AG04450 (cell line): ENCODE results near the gene ZNF213. TPM values are rescaled to one million over a fixed set of nuclear protein-coding genes. Genes with fewer than 3 reads are reported as not detected.

Experiments used
- CTCF ChIA-PET: fragments of 300-600, 350-600 bp; formaldehyde crosslinking; extraction: SDS; loops from one replicate; lab custom pipeline; 2022; ENCODE audit warnings: antibody characterized with exemption, inconsistent platforms; lab: Charles Lee
- POLR2A ChIA-PET: fragments of 350-600 bp; formaldehyde crosslinking; extraction: SDS; loops from one replicate; lab custom pipeline; 2021; ENCODE audit warnings: antibody characterized with exemption, inconsistent platforms; lab: Yijun Ruan, JAX
- DNase-seq: peaks from one replicate; pipeline ENCODE4 v3.0.0-alpha.2; 2011; ENCODE audit warnings: low read depth, low spot score
- H3K27ac ChIP-seq: one replicate; pipeline ENCODE4 v1.5.1; 2012; ENCODE audit warnings: low read depth, low read length, control low read depth
- H3K27me3 ChIP-seq: one replicate; pipeline ENCODE4 v1.6.0; 2012; ENCODE audit warnings: low read length; ENCODE audit not compliant: control insufficient read depth, insufficient read depth
- H3K4me3 ChIP-seq: 2 replicates; pipeline ENCODE4 v1.5.1; 2011; ENCODE audit warnings: mild to moderate bottlenecking, low read depth, low read length, control low read depth
- H3K9me3 ChIP-seq: 2 replicates; pipeline ENCODE4 v1.5.1; 2012; ENCODE audit warnings: low read length; ENCODE audit not compliant: control insufficient read depth, insufficient read depth
- CTCF ChIP-seq: IDR thresholded peaks from 2 replicates; pipeline ENCODE4 v1.5.1; 2011; ENCODE audit warnings: low read depth, low read length, control low read depth, inconsistent platforms
- polyA plus RNA-seq: library from polyadenylated mRNA; depleted of rRNA; stranded (reverse); fragments of >200 nt; gene quantifications from 2 replicates; pipeline ENCODE4 v1.2.3, GENCODE V29; 2011

Gene ZNF213
- polyA plus RNA-seq, 1 experiment = 0.47 TPM

- DNase-seq = no peak
- CTCF ChIA-PET = no interaction called here
- H3K4me3 ChIP-seq = no peak overlapping the region
- POLR2A ChIA-PET = no interaction called here
- no peak overlapping the region for H3K27ac ChIP-seq
- no peak for TF ChIP-seq CTCF
- H3K27me3 ChIP-seq = peaks cover 36% of the 10 kb centered on the region
- H3K9me3 ChIP-seq = no peaks in the 10 kb centered on the region; the same call in 1 of the 2 replicates
These were observed 46.4 kb upstream of the ZNF213 start for GRCh38 chr16:3088450-3088849.

- Histone ChIP-seq H3K9me3 (no peaks in the 10 kb centered on the region; the same call in 1 of the 2 replicates), H3K4me3 (no peak overlapping the region), H3K27me3 (peaks cover 35% of the 10 kb centered on the region), H3K27ac (no peak overlapping the region)
- ChIA-PET CTCF (no interaction called here), POLR2A (no interaction called here)
- TF ChIP-seq CTCF = no peak
- no peak for DNase-seq
These were observed 45.7 kb upstream of the ZNF213 start for GRCh38 chr16:3088925-3089716.

- Histone ChIP-seq H3K9me3 (no peaks in the 10 kb centered on the region; the same call in 1 of the 2 replicates), H3K4me3 (no peak overlapping the region), H3K27me3 (peaks cover 31% of the 10 kb centered on the region), H3K27ac (no peak overlapping the region)
- no peak for DNase-seq
- TF ChIP-seq CTCF = no peak
- ChIA-PET POLR2A (no interaction called here), CTCF (no interaction called here)
These were observed 44.9 kb upstream of the ZNF213 start for GRCh38 chr16:3089717-3090592.

GRCh38 chr16:3091551-3091950 is 43.3 kb upstream of the ZNF213 start:
- Histone ChIP-seq H3K9me3 (no peaks in the 10 kb centered on the region; the same call in 1 of the 2 replicates), H3K27me3 (peaks cover 33% of the 10 kb centered on the region), H3K4me3 (no peak overlapping the region), H3K27ac (no peak overlapping the region)
- no peak for TF ChIP-seq CTCF
- POLR2A ChIA-PET = no interaction called here
- DNase-seq = no peak
- CTCF ChIA-PET = no interaction called here
